Mucosa of stomach (tissue), 1 donor: ENCODE measurements around the gene RNF20.
"Not testable (repeated sequence)": the region's sequence is repeated elsewhere in the genome, so short reads cannot be mapped to it uniquely, and the experiment has no call there.

Experiments used
- H3K27me3 ChIP-seq: one replicate; pipeline ENCODE4 v1.7.0; 2013; ENCODE audit warnings: mild to moderate bottlenecking, low read length; ENCODE audit not compliant: control insufficient read depth, insufficient read depth
- H3K36me3 ChIP-seq: one replicate; pipeline ENCODE4 v1.7.0; 2013; ENCODE audit warnings: low read length; ENCODE audit not compliant: control insufficient read depth, insufficient read depth
- H3K4me1 ChIP-seq: one replicate; pipeline ENCODE4 v1.7.0; 2013; ENCODE audit warnings: mild to moderate bottlenecking, low read length; ENCODE audit not compliant: control insufficient read depth, insufficient read depth
- H3K4me3 ChIP-seq: one replicate; pipeline ENCODE4 v1.7.0; 2013; ENCODE audit warnings: low read length
- H3K9ac ChIP-seq: one replicate; pipeline ENCODE4 v1.7.0; 2013; ENCODE audit warnings: mild to moderate bottlenecking, low read length, moderate library complexity
- H3K9me3 ChIP-seq: one replicate; pipeline ENCODE4 v1.7.0; 2013; ENCODE audit warnings: mild to moderate bottlenecking, low read length, moderate library complexity; ENCODE audit not compliant: control insufficient read depth
- donor health status: Pancreatic carcinoma.

Gene RNF20

DNA sequence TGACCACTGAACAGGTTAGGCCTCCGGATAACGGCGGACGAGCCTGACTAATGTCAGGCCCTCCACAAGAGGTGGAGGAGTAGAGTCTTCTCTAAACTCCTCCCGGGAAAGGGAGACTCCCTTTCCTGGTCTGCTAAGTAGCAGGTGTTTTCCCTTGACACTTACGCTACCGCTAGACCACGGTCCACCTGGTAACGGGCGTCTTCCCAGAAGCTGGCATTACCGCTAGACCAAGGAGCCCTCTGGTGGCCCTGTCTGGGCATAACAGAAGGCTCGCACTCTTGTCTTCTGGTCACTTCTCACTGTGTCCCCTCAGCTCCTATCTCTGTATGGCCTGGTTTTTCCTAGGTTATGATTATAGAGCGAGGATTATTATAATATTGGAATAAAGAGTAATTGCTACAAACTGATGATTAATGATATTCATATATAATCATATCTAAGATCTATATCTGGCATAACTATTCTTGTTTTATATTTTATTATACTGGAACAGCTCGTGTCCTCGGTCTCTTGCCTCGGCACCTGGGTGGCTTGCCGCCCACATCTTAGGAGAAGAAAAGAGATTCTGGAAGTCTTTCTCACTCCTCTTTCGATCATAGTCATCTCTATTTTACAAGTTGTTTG lies 15.9 kb downstream of the RNF20 start:
- H3K36me3 ChIP-seq, result peaks cover 21% of the 10 kb centered on the region
- H3K9me3 ChIP-seq, H3K9ac ChIP-seq, H3K27me3 ChIP-seq, H3K4me1 ChIP-seq, H3K4me3 ChIP-seq: not testable (repeated sequence)

GRCh38 chr9:101561740-101562139 lies 28.1 kb downstream of the RNF20 start:
- Histone ChIP-seq H3K9me3 (no peaks in the 10 kb centered on the region), H3K4me1 (no peaks in the 10 kb centered on the region), H3K36me3 (no peaks in the 10 kb centered on the region)

DNA sequence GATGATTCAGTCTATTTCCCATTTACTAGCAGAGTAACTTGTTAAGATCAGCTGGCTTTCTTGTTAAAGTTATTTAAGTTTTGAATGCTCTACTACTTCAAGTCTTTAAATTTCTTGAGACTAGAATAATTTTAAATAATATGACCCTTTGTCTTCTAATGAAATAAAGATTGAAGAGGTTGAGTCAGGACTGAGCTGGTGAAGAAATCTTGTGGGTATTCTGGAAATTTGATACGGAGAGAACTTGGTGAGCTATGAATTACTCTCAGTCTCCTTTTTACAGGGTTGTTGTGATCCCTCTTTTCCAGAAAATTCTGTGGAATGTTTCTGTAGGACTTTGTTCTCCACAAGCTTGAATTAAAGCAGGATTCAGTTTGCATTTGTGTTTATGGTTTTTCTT lies 29.3 kb downstream of the RNF20 start:
- no peaks in the 10 kb centered on the region for H3K4me1 ChIP-seq
- H3K4me3 ChIP-seq, result no peak overlapping the region
- no peaks in the 10 kb centered on the region for H3K9me3 ChIP-seq
- H3K27me3 ChIP-seq, result no peaks in the 10 kb centered on the region
- no peaks in the 10 kb centered on the region for H3K36me3 ChIP-seq
- H3K9ac ChIP-seq, result no peak overlapping the region

More at GRCh38 chr9:101561740-101562139, 28.1 kb downstream of the RNF20 start:
- no peak overlapping the region for H3K9ac ChIP-seq
- no peak overlapping the region for H3K4me3 ChIP-seq
- no peaks in the 10 kb centered on the region for H3K27me3 ChIP-seq

DNA sequence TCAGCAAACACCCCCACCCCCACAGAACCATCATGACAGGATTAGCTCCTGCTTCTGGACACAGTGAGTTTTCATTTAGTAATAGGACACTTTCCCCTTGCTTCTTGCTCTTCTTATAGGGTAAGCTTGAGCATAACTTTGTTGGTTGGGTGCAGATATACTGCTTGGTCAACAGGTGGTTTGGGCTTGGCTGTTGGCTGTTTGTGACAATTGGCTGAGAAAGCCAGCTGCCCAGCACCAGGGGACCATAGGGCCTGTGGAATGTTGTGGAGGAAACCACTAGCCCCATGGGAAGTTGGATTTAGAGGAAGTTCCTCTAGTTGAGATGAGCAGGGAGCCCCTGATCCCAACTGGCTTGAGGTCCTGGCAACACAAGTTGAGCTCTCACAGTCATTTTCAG lies 30.6 kb downstream of the RNF20 start:
- no peak overlapping the region for H3K4me3 ChIP-seq
- no peak overlapping the region for H3K9ac ChIP-seq
- H3K9me3 ChIP-seq, result no peaks in the 10 kb centered on the region
- H3K27me3 ChIP-seq, result no peaks in the 10 kb centered on the region
- H3K4me1 ChIP-seq, result no peaks in the 10 kb centered on the region
- no peaks in the 10 kb centered on the region for H3K36me3 ChIP-seq

- Histone ChIP-seq H3K4me1 (no peaks in the 10 kb centered on the region), H3K4me3 (no peak overlapping the region), H3K9ac (no peak overlapping the region), H3K27me3 (no peaks in the 10 kb centered on the region), H3K9me3 (no peaks in the 10 kb centered on the region), H3K36me3 (no peaks in the 10 kb centered on the region)
Measured at GRCh38 chr9:101566904-101567724, 33.5 kb downstream of the RNF20 start.

- Histone ChIP-seq H3K27me3 (no peaks in the 10 kb centered on the region), H3K4me1 (no peaks in the 10 kb centered on the region), H3K4me3 (no peak overlapping the region), H3K9me3 (no peaks in the 10 kb centered on the region), H3K9ac (no peak overlapping the region), H3K36me3 (no peaks in the 10 kb centered on the region)
Measured at GRCh38 chr9:101567725-101568350, 34.2 kb downstream of the RNF20 start.

- Histone ChIP-seq H3K9me3 (no peaks in the 10 kb centered on the region), H3K27me3 (no peaks in the 10 kb centered on the region), H3K4me1 (peaks cover 4% of the 10 kb centered on the region), H3K4me3 (no peak overlapping the region), H3K9ac (no peak overlapping the region), H3K36me3 (no peaks in the 10 kb centered on the region)
Measured at GRCh38 chr9:101569741-101570501, 36.3 kb downstream of the RNF20 start.

DNA sequence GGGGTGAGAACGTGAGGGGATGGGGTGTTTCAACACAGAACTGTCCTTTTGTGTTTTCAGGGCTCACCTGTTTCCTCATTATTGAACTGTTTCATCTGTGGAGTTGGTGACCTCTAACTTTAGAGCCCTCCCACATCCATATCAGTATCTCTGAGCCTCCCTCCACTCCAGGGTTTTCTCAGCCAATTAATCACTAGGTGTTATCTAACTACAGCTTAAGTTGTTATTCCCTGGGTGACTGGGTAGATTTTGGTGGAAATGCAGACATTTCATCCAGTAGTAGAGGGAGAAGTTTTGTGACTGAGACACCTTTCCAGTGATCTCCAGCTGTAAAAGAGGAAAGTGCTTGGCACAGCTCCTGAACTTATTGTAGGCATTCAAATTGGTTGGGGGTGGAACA lies 37.5 kb downstream of the RNF20 start:
- Histone ChIP-seq H3K9ac (no peak overlapping the region), H3K27me3 (no peaks in the 10 kb centered on the region), H3K4me3 (no peak overlapping the region), H3K36me3 (no peaks in the 10 kb centered on the region), H3K4me1 (peaks cover 13% of the 10 kb centered on the region), H3K9me3 (no peaks in the 10 kb centered on the region)

DNA sequence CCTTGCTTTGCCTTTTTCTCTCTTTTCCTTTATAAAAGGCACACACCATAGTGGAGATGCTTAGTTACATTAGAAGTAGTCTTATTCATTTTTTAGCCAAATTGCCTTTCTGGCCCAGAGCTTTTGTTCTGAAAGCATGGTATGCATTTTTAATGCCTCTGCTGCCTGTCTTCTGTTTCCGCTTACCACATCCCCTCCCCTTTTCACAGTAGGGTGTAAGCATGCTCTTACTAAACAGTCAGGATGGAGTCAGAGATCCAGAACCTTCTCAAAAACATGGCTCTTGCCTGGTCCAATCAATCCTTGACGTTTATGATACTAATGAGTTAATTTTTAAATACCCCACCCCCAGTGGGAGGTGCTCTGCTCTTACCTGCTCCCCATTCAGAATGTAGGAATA lies 38.7 kb downstream of the RNF20 start:
- Histone ChIP-seq H3K27me3 (no peaks in the 10 kb centered on the region), H3K9me3 (no peaks in the 10 kb centered on the region), H3K4me1 (peaks cover 13% of the 10 kb centered on the region), H3K4me3 (no peak overlapping the region), H3K9ac (no peak overlapping the region), H3K36me3 (no peaks in the 10 kb centered on the region)

- Histone ChIP-seq H3K36me3 (no peaks in the 10 kb centered on the region), H3K4me1 (peaks cover 13% of the 10 kb centered on the region), H3K27me3 (no peaks in the 10 kb centered on the region), H3K4me3 (no peak overlapping the region), H3K9me3 (no peaks in the 10 kb centered on the region), H3K9ac (no peak overlapping the region)
Measured at GRCh38 chr9:101574731-101575333, 41.2 kb downstream of the RNF20 start.

DNA sequence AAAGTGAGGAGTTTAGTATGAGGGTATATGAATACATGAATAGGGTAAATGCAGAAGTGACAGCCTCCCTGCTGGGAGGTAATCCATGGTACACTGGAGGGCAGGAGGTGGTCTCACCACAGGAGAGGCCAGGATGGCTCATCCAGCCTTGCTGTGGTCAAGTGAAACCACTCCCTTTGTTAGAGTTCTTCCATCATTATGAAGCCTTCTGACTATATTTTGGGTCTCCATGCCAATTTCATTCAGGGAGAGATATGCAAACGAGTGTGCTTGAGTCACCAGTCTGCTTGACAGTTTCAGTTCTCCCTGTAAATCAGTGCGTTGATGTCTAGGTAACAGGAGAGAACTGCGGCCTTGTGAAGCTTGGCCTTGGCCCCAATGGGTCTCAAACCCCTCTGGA lies 44.7 kb downstream of the RNF20 start:
- H3K9me3 ChIP-seq, result no peaks in the 10 kb centered on the region
- H3K27me3 ChIP-seq, result no peaks in the 10 kb centered on the region
- peaks cover 13% of the 10 kb centered on the region for H3K4me1 ChIP-seq
- H3K4me3 ChIP-seq, result no peak overlapping the region
- no peak overlapping the region for H3K9ac ChIP-seq
- H3K36me3 ChIP-seq, result no peaks in the 10 kb centered on the region
